Activated B cell treated with CpG ODN at 0.5 μM for 24 hours (primary cell): ENCODE results near the gene ZNF821. TPM values are rescaled to one million over a fixed set of nuclear protein-coding genes. Genes with fewer than 3 reads are reported as not detected.

ENCODE experiments used
- ATAC-seq: fragments of 200-7000 bp; cut with Tn5 transposase; one replicate; pipeline ENCODE4 v1.10.0; 2021; ENCODE audit warnings: low read depth, mild to moderate bottlenecking, moderate library complexity
- CTCF ChIA-PET: fragments of 350-600 bp; sonication (Branson Sonifier 250); formaldehyde crosslinking; loops from one replicate; lab custom pipeline; 2021; ENCODE audit warnings: antibody characterized with exemption; lab: Charles Lee
- POLR2A ChIA-PET: fragments of 350-600 bp; sonication (Branson Sonifier 250); formaldehyde crosslinking; loops from one replicate; lab custom pipeline; 2021; ENCODE audit warnings: antibody characterized with exemption; lab: Charles Lee
- DNase-seq: peaks from one replicate; pipeline ENCODE4 v3.0.0; 2022
- H3K27ac Mint-ChIP-seq: one replicate; pipeline ENCODE4 v1.8.0; 2020; ENCODE audit warnings: mixed read lengths
- H3K27me3 Mint-ChIP-seq: one replicate; pipeline ENCODE4 v1.8.0; 2021; ENCODE audit warnings: mixed read lengths
- H3K36me3 Mint-ChIP-seq: one replicate; pipeline ENCODE4 v1.8.0; 2021; ENCODE audit warnings: low read depth, mixed read lengths
- H3K4me1 Mint-ChIP-seq: one replicate; pipeline ENCODE4 v1.8.0; 2021; ENCODE audit warnings: mixed read lengths
- H3K4me3 Mint-ChIP-seq: one replicate; pipeline ENCODE4 v1.8.0; 2020; ENCODE audit warnings: mild to moderate bottlenecking, mixed read lengths
- H3K9me3 Mint-ChIP-seq: one replicate; pipeline ENCODE4 v1.8.0; 2020; ENCODE audit warnings: mixed read lengths
- intact Hi-C: fragments of 100-400 bp; cut with micrococcal nuclease; formaldehyde crosslinking; loops from one replicate; pipeline ENCODE4 v1.15.1; 2024
- total RNA-seq: library from RNA; stranded (reverse); gene quantifications from 2 replicates; pipeline ENCODE4 v1.2.3, GENCODE V29; 2022
- TF ChIP-seq, protein P1 (sequence below): fragments of 200-600 bp; IDR thresholded peaks from one replicate; pipeline ENCODE4 v1.8.0; 2022; ENCODE audit warnings: antibody characterized with exemption, mild to moderate bottlenecking

ZNF821 gene
- total RNA-seq, 1 donor from 2014 or later: 13.6 TPM

DNA sequence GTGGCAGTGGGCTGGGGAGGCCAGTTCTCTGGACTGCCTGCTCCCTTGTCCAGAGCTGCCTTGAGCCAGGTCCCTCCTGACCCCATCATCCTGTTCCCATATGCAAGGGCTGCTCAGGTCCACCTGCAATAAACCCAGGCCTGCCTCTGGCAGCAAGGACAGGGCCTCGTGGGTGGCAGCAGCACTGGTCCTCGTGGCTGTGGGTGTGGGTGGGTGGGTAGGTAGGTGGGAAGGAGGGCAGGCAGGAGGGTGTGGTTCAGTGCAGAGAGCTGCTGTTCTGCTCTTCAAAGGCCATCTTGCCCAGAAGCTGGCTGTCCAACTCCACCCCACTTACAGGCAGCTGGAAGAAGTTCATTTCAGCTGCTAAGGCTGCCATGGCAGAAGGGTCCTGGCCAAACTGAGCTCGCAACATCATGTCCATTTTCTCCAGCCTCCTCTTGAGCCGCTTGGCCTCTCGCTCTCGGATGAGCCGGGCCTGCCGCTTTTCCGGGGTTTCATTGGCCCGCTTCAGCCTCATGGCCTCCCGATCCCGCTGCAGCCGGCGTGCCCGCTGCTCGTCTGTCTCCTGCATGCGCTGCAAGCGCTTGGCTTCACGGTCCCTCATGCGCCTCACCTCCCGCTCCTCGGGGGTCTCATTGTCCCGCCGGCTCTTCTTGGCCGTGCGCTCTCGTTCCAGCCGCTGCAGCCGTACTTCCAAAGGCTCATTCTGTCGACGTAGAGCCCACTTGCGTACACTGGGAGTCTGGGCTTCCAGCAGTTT, 24.0 kb downstream of the ZNF821 start:
- Mint-ChIP-seq H3K36me3 (peaks cover 66% of the 10 kb centered on the region), H3K9me3 (no peaks in the 10 kb centered on the region), H3K4me3 (no peak overlapping the region), H3K4me1 (peaks cover 10% of the 10 kb centered on the region), H3K27ac (no peak overlapping the region), H3K27me3 (no peaks in the 10 kb centered on the region)
- CTCF ChIA-PET: no interaction called here
- TF ChIP-seq, protein P1, sequence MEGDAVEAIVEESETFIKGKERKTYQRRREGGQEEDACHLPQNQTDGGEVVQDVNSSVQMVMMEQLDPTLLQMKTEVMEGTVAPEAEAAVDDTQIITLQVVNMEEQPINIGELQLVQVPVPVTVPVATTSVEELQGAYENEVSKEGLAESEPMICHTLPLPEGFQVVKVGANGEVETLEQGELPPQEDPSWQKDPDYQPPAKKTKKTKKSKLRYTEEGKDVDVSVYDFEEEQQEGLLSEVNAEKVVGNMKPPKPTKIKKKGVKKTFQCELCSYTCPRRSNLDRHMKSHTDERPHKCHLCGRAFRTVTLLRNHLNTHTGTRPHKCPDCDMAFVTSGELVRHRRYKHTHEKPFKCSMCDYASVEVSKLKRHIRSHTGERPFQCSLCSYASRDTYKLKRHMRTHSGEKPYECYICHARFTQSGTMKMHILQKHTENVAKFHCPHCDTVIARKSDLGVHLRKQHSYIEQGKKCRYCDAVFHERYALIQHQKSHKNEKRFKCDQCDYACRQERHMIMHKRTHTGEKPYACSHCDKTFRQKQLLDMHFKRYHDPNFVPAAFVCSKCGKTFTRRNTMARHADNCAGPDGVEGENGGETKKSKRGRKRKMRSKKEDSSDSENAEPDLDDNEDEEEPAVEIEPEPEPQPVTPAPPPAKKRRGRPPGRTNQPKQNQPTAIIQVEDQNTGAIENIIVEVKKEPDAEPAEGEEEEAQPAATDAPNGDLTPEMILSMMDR: no peak
- ATAC-seq (no peak), DNase-seq (no peak)
- POLR2A ChIA-PET: no interaction called here
- intact Hi-C loops: no loop called here

GRCh38 chr16:71855937-71856662, 27.9 kb downstream of the ZNF821 start:
- Mint-ChIP-seq H3K27ac (no peak overlapping the region), H3K4me1 (peaks cover 41% of the 10 kb centered on the region), H3K9me3 (no peaks in the 10 kb centered on the region), H3K4me3 (no peak overlapping the region), H3K36me3 (peaks cover 64% of the 10 kb centered on the region), H3K27me3 (no peaks in the 10 kb centered on the region)
- ChIA-PET CTCF (no interaction called here), POLR2A (interaction anchor here (1.0 to 1.7 kb wide), 2 partner anchors 10 to 47 kb away, joined by 3 to 6 read pairs; partner anchors contain the start of gene AP1G1)
- intact Hi-C loops: no loop called here
- DNase-seq (no peak), ATAC-seq (no peak)
- TF ChIP-seq, protein P1: no peak

- ATAC-seq: no peak
- peak overlapping the region; percentile 84 for H3K27ac Mint-ChIP-seq
- intact Hi-C loops: no loop called here
- H3K9me3 Mint-ChIP-seq: no peaks in the 10 kb centered on the region
- no peak for DNase-seq
- H3K36me3 Mint-ChIP-seq: peaks cover 69% of the 10 kb centered on the region
- TF ChIP-seq, protein P1: no peak
- peaks cover 41% of the 10 kb centered on the region for H3K4me1 Mint-ChIP-seq
- H3K27me3 Mint-ChIP-seq: no peaks in the 10 kb centered on the region
- ChIA-PET POLR2A (interaction anchor here (0.8 to 1.7 kb wide), 3 partner anchors 15 to 46 kb away, joined by 3 to 6 read pairs (median 3); partner anchors contain the start of gene AP1G1), CTCF (no interaction called here)
- H3K4me3 Mint-ChIP-seq: no peak overlapping the region
These were observed 29.5 kb downstream of the ZNF821 start for GRCh38 chr16:71854369-71854948.

DNA sequence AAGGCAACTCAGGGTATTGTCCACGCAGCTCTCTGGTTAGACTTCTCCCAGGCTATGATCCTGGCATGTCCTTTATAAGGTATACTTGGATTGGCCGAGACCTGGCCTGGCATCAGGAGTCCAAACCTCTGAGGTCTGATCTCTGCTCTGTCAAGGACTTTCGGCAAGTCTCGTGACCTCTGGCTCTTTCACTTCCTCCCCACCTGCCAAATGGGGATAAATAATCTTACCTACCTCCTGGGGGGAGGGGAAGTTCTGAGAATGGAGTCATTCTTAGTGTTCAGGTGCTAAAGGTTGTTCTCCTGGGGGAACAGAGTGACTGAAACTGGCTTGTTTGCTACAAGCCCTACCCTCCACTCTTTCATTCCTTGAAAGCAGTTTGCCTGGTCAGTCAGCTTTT, 30.6 kb downstream of the ZNF821 start:
- Mint-ChIP-seq H3K36me3 (peaks cover 66% of the 10 kb centered on the region), H3K27ac (peak overlapping the region; percentile 84), H3K4me1 (peaks cover 43% of the 10 kb centered on the region), H3K27me3 (no peaks in the 10 kb centered on the region), H3K9me3 (no peaks in the 10 kb centered on the region), H3K4me3 (peak overlapping the region; percentile 55)
- ChIA-PET POLR2A (interaction anchor here (0.6 to 2.4 kb wide), 5 partner anchors 10 to 1950 kb away, joined by 3 to 12 read pairs (median 4); partner anchors contain the start of genes AP1G1 and IST1), CTCF (no interaction called here)
- no peak for DNase-seq
- peak; percentile 81 for ATAC-seq
- TF ChIP-seq, protein P1: no peak
- intact Hi-C loops: no loop called here
